ACC112 (cell line): ENCODE results near the gene SERTM1.
A peak's percentile ranks its signal among the peaks of the same experiment; 100 is the strongest.

Experiments
- H2AFZ ChIP-seq: fragments of 200-600 bp; sonication (generic); one replicate; pipeline ENCODE4 v1.6.0; 2017; ENCODE audit warnings: antibody characterized with exemption, low read length; ENCODE audit not compliant: unreplicated experiment
- H3K27ac ChIP-seq: fragments of 200-600 bp; sonication (generic); 2 replicates; pipeline ENCODE4 v1.5.1; 2014; ENCODE audit warnings: low read depth, mild to moderate bottlenecking, antibody characterized with exemption, low read length, moderate library complexity
- H3K27me3 ChIP-seq: fragments of 200-600 bp; sonication (generic); 2 replicates; pipeline ENCODE4 v1.6.1; 2014; ENCODE audit warnings: mild to moderate bottlenecking, antibody characterized with exemption, low read length, moderate library complexity, mixed read lengths; ENCODE audit not compliant: insufficient read depth
- H3K36me3 ChIP-seq: fragments of 200-600 bp; sonication (generic); 2 replicates; pipeline ENCODE4 v1.6.1; 2016; ENCODE audit warnings: mild to moderate bottlenecking, antibody characterized with exemption, low read length, moderate library complexity, mixed read lengths; ENCODE audit not compliant: insufficient read depth
- H3K4me1 ChIP-seq: fragments of 200-600 bp; sonication (generic); one replicate; pipeline ENCODE4 v1.6.1; 2016; ENCODE audit warnings: low read length, mixed read lengths; ENCODE audit not compliant: insufficient read depth, unreplicated experiment, control insufficient read depth
- H3K4me3 ChIP-seq: fragments of 200-600 bp; sonication (generic); 2 replicates; pipeline ENCODE4 v1.5.1; 2014; ENCODE audit warnings: mild to moderate bottlenecking, low read depth, low read length
- H3K79me2 ChIP-seq: fragments of 200-600 bp; sonication (generic); one replicate; pipeline ENCODE4 v1.6.0; 2016; ENCODE audit warnings: low read length; ENCODE audit not compliant: control insufficient read depth, unreplicated experiment, insufficient read depth

SERTM1 gene

DNA sequence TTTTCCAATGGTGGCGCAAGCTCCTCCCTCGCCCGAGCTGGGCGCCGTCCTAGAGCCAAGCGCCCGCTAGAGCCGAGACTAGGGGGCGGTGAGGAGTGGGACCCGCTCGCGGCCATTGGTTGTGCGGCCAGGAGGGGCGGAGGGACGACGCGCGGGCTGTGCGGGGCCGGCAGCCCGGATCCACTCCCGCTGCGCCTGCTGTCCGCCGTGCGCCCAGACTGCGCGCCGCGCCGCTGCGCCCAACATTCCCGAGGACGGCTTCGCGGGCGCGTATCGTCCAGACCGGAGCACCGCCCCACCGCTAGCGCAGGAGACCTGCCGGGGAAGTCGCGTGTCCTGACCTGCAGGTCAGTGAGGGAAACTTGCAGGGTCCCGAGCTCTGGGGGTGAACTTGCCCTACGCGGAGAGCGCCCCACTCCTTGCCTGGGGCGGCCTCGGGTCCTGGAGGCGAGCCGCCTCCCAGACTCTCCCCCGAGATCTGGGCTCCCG is at the start of gene SERTM1:
Gene SERTM1, plus strand, starts transcription at position 183 of the 489 bp plus-strand sequence. CDS start 21,059 bp downstream, outside the sequence.
- Histone ChIP-seq H3K4me1 (no peaks in the 10 kb centered on the region), H3K27me3 (peaks cover 77% of the 10 kb centered on the region), H3K27ac (no peak within 1 kb of the TSS), H3K79me2 (no peaks in the 10 kb centered on the region), H3K36me3 (no peaks in the 10 kb centered on the region), H3K4me3 (peak within 1 kb of the TSS; percentile 21; the same call in 1 of the 2 replicates), H2AFZ (no peak within 1 kb of the TSS)

DNA sequence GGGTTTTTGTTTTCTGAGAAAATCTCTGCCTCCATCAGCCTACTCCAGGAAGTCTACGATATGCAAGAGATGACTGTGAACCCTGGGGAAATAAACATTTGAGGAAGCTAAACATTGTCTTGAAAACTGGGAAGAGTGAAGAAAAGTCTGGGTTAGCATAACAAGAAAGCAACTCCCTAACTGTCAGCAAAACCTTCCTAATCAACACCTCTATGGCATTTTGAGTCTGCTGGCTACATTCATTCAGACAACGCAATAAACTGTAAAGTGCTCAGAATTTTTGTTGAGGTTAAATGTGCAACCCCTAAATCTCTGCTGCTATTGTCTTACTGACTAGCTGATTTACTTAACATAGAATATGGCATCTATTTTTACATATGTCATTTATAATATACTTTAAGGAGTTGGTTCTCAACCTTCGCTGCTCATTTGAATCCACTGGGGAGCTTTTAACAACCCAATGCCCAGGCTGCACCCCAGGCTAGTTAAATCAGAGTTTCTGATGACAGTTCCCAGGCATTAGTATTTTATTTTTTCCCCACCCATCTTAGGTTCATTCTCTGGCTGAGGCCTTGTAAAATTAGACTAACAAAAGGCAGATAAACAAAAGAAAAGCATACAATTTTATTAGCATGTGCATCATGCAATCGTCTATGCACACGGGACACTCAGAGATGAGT is 45.3 kb upstream of the SERTM1 start:
- Histone ChIP-seq H3K79me2 (no peaks in the 10 kb centered on the region), H3K27me3 (no peaks in the 10 kb centered on the region; the same call in 1 of the 2 replicates), H2AFZ (no peak overlapping the region), H3K4me1 (no peaks in the 10 kb centered on the region), H3K27ac (no peak overlapping the region), H3K4me3 (no peak overlapping the region), H3K36me3 (no peaks in the 10 kb centered on the region)

DNA sequence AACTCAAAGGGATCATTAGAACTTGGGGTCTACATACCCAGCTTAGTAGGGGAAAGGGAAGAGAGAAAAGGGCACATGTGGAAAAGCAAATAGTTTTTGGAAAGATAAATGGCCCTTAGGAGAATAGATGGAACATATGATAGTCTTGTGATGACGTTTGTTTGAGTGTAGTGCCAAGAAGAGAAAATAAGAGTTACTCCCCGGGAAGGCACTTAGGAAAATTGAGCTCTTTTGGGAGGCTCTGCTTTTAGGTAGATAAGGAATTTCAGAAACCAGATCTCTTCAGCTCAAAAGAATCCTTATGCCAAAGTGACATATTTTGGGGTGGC is 44.8 kb upstream of the SERTM1 start:
- Histone ChIP-seq H2AFZ (no peak overlapping the region), H3K36me3 (no peaks in the 10 kb centered on the region), H3K4me1 (no peaks in the 10 kb centered on the region), H3K27ac (no peak overlapping the region), H3K27me3 (no peaks in the 10 kb centered on the region; the same call in 1 of the 2 replicates), H3K79me2 (no peaks in the 10 kb centered on the region), H3K4me3 (no peak overlapping the region)

DNA sequence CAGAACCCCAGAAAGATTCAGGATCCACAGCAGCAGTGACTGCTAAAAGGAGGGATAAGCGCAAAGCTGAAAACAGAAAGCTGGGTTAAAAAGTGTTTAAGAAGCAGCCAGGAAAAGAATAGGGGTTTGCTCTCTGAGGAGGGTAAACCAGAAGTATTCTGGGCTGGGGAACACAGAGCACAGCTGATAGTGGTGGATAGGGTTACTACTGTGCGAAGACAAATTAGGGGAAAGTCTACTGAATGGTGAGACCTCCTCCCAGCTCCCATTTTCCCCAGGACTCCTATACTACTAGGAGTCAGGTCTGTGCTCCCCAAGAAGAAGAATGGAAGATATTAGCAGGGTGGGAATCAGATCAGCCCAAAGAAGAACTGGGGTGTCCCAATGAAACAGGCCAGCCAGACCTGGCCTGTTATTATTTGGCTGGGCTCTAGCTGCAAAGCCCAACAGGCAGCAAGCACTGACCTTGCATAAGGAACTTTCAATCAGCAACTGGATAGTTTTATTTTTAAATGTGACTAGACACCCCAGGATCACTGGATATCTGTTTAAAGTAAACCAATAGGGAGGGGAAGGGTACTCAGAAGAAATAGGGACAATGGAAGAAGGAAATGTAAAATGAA is 43.5 kb upstream of the SERTM1 start:
- Histone ChIP-seq H3K4me3 (no peak overlapping the region), H3K27ac (no peak overlapping the region), H3K36me3 (no peaks in the 10 kb centered on the region), H2AFZ (no peak overlapping the region), H3K79me2 (no peaks in the 10 kb centered on the region), H3K4me1 (no peaks in the 10 kb centered on the region), H3K27me3 (no peaks in the 10 kb centered on the region; the same call in 1 of the 2 replicates)

DNA sequence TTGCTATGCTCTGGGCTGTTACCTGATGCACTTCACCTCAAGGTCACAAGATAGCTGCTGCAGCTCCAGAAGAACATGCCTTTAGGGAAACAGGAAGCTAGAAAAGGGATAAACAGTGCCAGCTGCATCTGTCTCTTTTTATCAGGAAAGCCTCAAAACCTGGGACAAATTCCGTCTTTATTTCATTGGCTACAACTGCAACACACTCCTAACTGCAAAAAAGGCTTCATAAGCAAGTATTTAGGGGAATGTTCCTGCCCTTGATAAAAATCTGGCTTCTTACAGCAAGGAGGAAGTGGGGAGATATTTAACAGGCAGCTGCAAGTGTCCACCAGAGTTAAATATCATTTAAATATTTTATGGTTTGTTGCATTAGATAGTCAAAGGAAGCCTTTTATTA is 34.2 kb upstream of the SERTM1 start:
- Histone ChIP-seq H3K36me3 (no peaks in the 10 kb centered on the region), H3K4me3 (no peak overlapping the region), H2AFZ (no peak overlapping the region), H3K79me2 (no peaks in the 10 kb centered on the region), H3K27me3 (0 out of 2 replicates have a peak, but pooled peaks cover 7% of the 10 kb centered on the region), H3K27ac (no peak overlapping the region), H3K4me1 (no peaks in the 10 kb centered on the region)

DNA sequence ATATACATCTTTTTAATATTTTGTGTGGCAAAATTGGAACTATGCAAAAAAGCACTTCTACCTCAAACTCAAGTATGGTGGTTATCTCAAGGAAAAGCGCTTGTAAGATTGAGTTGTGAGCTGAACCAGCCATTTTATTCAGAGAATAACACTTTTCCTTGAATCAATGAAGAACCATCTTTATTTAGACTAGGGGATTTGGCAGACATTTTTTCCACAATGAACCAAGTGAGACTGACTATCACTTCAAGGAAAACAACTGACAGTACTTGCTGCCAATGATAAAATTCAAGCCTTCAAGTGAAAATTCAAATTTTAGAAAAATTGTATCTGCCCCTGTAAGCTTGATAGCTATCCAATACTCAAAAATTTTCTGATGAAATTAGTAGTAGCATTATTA is 23.2 kb upstream of the SERTM1 start:
- H3K4me3 ChIP-seq, result no peak overlapping the region
- H2AFZ ChIP-seq, result no peak overlapping the region
- no peaks in the 10 kb centered on the region for H3K4me1 ChIP-seq
- no peak overlapping the region for H3K27ac ChIP-seq
- H3K79me2 ChIP-seq, result no peaks in the 10 kb centered on the region
- H3K27me3 ChIP-seq, result no peaks in the 10 kb centered on the region
- H3K36me3 ChIP-seq, result no peaks in the 10 kb centered on the region

DNA sequence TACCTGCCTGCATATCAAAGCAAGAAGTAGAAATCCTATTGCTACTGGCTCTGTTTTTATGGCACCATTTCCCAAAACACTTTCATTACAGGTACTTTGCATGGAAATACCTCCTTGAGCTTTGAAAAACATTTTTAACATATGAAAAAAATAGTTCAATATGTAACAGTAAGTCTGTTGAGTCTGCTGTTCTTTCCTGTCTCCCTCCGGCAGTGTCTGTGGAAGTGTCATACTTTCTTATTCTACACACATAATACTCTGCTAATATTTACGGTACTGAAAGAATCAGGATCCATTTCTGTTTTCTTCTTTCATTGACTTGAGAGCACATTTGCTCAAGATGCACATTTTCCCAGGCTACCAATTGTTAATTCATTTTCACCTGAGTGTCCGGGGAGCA is 8.2 kb upstream of the SERTM1 start:
- H3K4me1 ChIP-seq, result no peaks in the 10 kb centered on the region
- H3K4me3 ChIP-seq, result no peak overlapping the region
- H2AFZ ChIP-seq, result no peak overlapping the region
- H3K79me2 ChIP-seq, result no peaks in the 10 kb centered on the region
- H3K36me3 ChIP-seq, result no peaks in the 10 kb centered on the region
- H3K27me3 ChIP-seq, result peaks cover 34% of the 10 kb centered on the region
- H3K27ac ChIP-seq, result no peak overlapping the region

DNA sequence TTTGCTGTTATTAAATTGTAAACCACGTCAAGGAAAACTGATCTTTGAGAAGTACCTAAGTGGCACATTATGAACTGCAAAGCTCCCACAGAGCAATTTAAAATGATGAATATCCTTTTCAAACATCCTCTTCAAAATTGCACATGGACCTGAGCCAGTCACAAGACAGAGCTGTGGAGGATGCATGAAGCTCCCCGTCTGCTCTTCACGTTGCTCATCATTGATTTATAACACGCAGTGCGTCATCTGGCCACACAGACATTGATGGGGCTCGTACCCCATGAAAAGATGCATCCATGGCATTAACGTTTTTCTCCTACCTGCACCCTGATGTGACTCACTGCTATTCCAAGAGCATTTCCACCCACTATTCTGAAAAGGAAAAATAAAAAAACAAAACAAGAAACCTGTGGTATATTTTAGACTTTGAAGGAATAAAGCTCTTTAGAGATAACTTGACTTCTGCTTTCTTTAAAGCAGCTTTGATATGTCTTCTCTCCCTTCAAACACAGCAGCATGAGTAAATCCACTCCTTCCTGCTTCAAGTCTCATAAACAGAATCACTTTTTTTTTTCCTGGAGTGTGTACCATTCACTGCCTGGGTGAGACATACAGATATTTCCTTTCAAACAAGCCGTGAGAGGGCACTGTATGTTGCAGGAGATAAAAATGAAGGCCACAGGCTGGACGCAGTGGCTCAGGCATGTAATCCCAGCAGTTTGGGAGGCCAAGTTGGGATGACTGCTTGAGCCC is 7.2 kb upstream of the SERTM1 start:
- H2AFZ ChIP-seq, result no peak overlapping the region
- H3K4me1 ChIP-seq, result no peaks in the 10 kb centered on the region
- no peak overlapping the region for H3K4me3 ChIP-seq
- no peak overlapping the region for H3K27ac ChIP-seq
- H3K79me2 ChIP-seq, result no peaks in the 10 kb centered on the region
- peaks cover 42% of the 10 kb centered on the region for H3K27me3 ChIP-seq
- no peaks in the 10 kb centered on the region for H3K36me3 ChIP-seq

DNA sequence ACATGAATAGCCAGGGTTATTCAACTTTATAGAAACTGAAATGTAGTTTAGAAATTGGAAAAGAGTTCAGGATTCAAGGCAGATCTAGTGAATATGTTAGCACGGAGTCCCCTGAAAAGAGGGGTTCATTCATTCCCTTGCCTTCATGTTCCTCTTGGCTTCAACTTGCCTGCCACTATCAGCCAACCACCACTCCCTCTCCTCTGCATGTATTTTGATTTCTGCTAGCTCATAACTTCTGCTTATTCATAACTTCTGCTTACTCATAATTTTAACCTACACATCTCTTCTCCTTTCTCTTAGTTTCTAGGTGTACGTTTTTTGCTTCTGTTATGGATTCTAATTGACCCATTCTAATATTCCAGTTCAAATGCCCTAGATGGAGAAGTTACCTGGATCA is 5.5 kb upstream of the SERTM1 start:
- no peak overlapping the region for H3K4me3 ChIP-seq
- H3K27ac ChIP-seq, result no peak overlapping the region
- H2AFZ ChIP-seq, result no peak overlapping the region
- no peaks in the 10 kb centered on the region for H3K36me3 ChIP-seq
- no peaks in the 10 kb centered on the region for H3K79me2 ChIP-seq
- H3K27me3 ChIP-seq, result peaks cover 58% of the 10 kb centered on the region
- no peaks in the 10 kb centered on the region for H3K4me1 ChIP-seq

DNA sequence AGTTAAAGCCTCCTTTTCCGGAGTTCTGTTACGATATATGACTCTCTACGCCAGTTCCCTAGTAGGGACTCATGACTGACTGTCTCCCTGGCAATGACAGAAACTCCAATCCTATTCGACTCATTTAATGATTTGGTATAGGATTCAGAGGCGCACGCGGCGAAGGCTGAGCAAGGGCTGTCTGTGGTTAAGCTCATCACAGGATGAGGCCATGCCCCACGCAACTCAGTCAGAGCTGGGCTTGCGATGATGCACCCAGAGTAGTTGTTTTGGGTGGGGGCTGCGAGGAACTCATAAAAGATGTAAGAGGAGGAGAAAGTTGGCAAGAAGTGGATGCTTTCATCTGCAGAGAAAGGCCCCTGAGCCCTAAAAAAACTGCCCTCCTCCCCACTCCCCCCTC is 468 bp upstream of the SERTM1 start:
- no peak overlapping the region for H2AFZ ChIP-seq
- H3K27ac ChIP-seq, result no peak overlapping the region
- H3K36me3 ChIP-seq, result no peaks in the 10 kb centered on the region
- H3K27me3 ChIP-seq, result peaks cover 80% of the 10 kb centered on the region
- no peaks in the 10 kb centered on the region for H3K79me2 ChIP-seq
- H3K4me3 ChIP-seq, result no peak overlapping the region
- H3K4me1 ChIP-seq, result no peaks in the 10 kb centered on the region
